Thymus (tissue), 11 donors: ENCODE data around the gene B4GALT5. TPM values are rescaled to one million over a fixed set of nuclear protein-coding genes. Genes with fewer than 3 reads are reported as not detected.
"Not testable (repeated sequence)": the region's sequence is repeated elsewhere in the genome, so short reads cannot be mapped to it uniquely, and the experiment has no call there.

Experiments
- DNase-seq, 9 donors: peaks; one replicate each; pipeline ENCODE4 v3.0.0-alpha.2; 2013; ENCODE audit warnings: low spot score in 9 of 9, low read depth in 6 of 9, missing footprints in 1 of 9
- H3K27ac ChIP-seq, 2 donors: one replicate each; pipeline ENCODE4 v1.5.1; 2013; ENCODE audit warnings: control low read depth in 1 of 2, low read depth in 1 of 2, low read length in 1 of 2, mild to moderate bottlenecking in 1 of 2, moderate library complexity in 1 of 2
- H3K27me3 ChIP-seq, 2 donors: one replicate each; pipeline ENCODE4 v1.5.1; 2013; ENCODE audit warnings: low read length in 1 of 2; ENCODE audit not compliant: control insufficient read depth in 2 of 2, insufficient read depth in 1 of 2
- H3K36me3 ChIP-seq, 2 donors: one replicate each; pipeline ENCODE4 v1.5.1; 2013; ENCODE audit warnings: low read length in 1 of 2, mild to moderate bottlenecking in 1 of 2, moderate library complexity in 1 of 2; ENCODE audit not compliant: control insufficient read depth in 2 of 2, insufficient read depth in 2 of 2
- H3K4me1 ChIP-seq, 2 donors: one replicate each; pipeline ENCODE4 v1.5.1; 2013; ENCODE audit warnings: low read length in 2 of 2; ENCODE audit not compliant: control insufficient read depth in 2 of 2, insufficient read depth in 2 of 2
- H3K4me3 ChIP-seq, 2 donors: one replicate each; pipeline ENCODE4 v1.5.1; 2013; ENCODE audit warnings: low read length in 2 of 2, control low read depth in 1 of 2, mild to moderate bottlenecking in 1 of 2
- H3K9me3 ChIP-seq, 2 donors: one replicate each; pipeline ENCODE4 v1.5.1; 2013; ENCODE audit warnings: low read length in 1 of 2, mild to moderate bottlenecking in 1 of 2; ENCODE audit not compliant: control insufficient read depth in 2 of 2, insufficient read depth in 1 of 2
- WGBS: extraction: QIAGEN DNeasy Blood & Tissue Kit; methylation state at CpG from one replicate; pipeline ENCODE4 v1.1.7; 2013; 5-methylcytosine and 5-hydroxymethylcytosine counted together
- polyA plus RNA-seq: library from polyadenylated mRNA; stranded (reverse); fragments of 200-250 nt; gene quantifications from one replicate; pipeline ENCODE4 v1.2.3, GENCODE V29; 2013
- total RNA-seq: library from RNA; stranded (reverse); fragments of 120-200 nt; gene quantifications from one replicate; pipeline ENCODE4 v1.2.4, GENCODE V29; 2013
- donor health status: healthy.

B4GALT5 gene
- total and polyA plus RNA-seq, 2 donors: 6.8 to 10.9 TPM

GRCh38 chr20:49669601-49670189, 44.0 kb downstream of the B4GALT5 start:
- WGBS: 63% methylated on average over 7 of the region's 7 CpGs
- H3K27me3 ChIP-seq: no peaks in the 10 kb centered on the region
- no peak overlapping the region for H3K4me3 ChIP-seq
- peaks cover 2 to 7% of the 10 kb centered on the region in 2 donors for H3K4me1 ChIP-seq
- H3K27ac ChIP-seq: peak overlapping the region in 1 of 2 donors; percentile 14
- peak in 1 of 9 donors; percentile 46 for DNase-seq
- H3K36me3 ChIP-seq: no peaks in the 10 kb centered on the region
- H3K9me3 ChIP-seq: no peaks in the 10 kb centered on the region

DNA sequence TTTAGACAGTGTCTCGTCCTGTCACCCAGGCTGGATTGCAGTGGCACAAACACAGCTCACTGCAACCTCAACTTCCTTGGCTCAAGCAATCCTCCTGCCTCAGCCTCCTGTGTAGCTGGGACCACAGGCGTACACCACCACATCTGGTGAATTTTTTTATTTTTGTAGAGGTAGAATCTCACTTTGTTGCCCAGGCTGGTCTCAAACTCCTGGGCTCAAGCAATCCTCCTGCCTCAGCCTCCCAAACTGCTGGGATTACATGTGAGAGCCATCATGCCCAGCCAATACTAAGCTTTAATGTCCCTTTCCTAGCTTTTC, 44.8 kb downstream of the B4GALT5 start:
- 95% methylated on average over 2 of the region's 2 CpGs for WGBS
- not testable (repeated sequence) for H3K4me3 ChIP-seq, H3K27ac ChIP-seq, DNase-seq, H3K9me3 ChIP-seq, H3K36me3 ChIP-seq, H3K27me3 ChIP-seq, H3K4me1 ChIP-seq

- Histone ChIP-seq H3K4me1 (peaks cover 2 to 7% of the 10 kb centered on the region in 2 donors), H3K36me3 (no peaks in the 10 kb centered on the region), H3K27me3 (no peaks in the 10 kb centered on the region), H3K27ac (no peak overlapping the region), H3K4me3 (no peak overlapping the region), H3K9me3 (no peaks in the 10 kb centered on the region)
- DNase-seq: no peak
- WGBS: 89% methylated on average over 12 of the region's 12 CpGs
Measured at GRCh38 chr20:49668181-49668877, 45.3 kb downstream of the B4GALT5 start.

DNA sequence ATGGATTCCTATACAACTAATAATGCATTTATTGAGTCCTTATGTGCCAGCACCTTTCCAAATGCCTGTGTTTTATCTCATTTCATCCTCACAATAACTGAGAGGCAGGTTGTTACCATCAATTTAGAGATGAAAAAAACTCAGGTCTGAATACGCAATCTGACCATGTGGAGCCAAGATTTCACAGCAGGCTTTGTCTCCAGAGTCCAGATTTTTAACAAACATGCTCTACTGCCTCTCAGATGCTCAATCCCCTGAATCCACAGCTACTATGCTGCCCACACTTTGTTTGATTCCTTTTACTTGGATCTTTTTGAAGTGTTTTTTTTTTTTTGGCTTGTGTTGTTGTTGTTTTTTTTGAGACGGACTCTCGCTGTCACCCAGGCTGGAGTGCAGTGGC, 46.8 kb downstream of the B4GALT5 start:
- H3K9me3 ChIP-seq: no peaks in the 10 kb centered on the region
- no peak overlapping the region for H3K4me3 ChIP-seq
- DNase-seq: no peak
- H3K27me3 ChIP-seq: no peaks in the 10 kb centered on the region
- peaks cover 2 to 7% of the 10 kb centered on the region in 2 donors for H3K4me1 ChIP-seq
- no peak overlapping the region for H3K27ac ChIP-seq
- H3K36me3 ChIP-seq: no peaks in the 10 kb centered on the region
- 81% methylated on average over 3 of the region's 3 CpGs for WGBS

DNA sequence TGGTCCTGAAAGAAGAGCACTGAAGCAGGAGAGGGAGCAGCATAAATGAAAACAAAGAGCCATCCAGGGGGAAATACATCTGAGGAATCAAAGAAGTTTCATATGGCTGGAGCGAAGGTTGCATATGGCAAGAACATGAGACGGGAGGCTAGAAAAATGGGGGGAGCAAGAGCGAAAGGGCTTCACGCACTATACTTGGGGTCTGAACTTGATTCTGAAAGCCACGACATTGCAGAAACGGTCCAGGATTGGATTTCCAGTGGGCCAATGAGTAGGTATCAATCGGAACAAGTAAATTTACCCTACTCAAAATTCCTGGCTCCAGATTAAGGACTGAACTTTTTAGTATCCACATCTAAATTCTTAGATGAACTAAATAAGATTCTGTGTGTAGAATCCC, 47.9 kb downstream of the B4GALT5 start:
- Histone ChIP-seq H3K4me3 (no peak overlapping the region), H3K36me3 (no peaks in the 10 kb centered on the region), H3K27ac (no peak overlapping the region), H3K27me3 (no peaks in the 10 kb centered on the region), H3K4me1 (peaks cover 2 to 7% of the 10 kb centered on the region in 2 donors), H3K9me3 (no peaks in the 10 kb centered on the region)
- DNase-seq: no peak
- 96% methylated on average over 7 of the region's 7 CpGs for WGBS

GRCh38 chr20:49664612-49665313, 48.9 kb downstream of the B4GALT5 start:
- H3K27me3 ChIP-seq: no peaks in the 10 kb centered on the region
- no peaks in the 10 kb centered on the region for H3K36me3 ChIP-seq
- 99% methylated on average over 3 of the region's 3 CpGs for WGBS
- H3K4me1 ChIP-seq: peaks cover 5 to 7% of the 10 kb centered on the region in 2 donors
- H3K27ac ChIP-seq: no peak overlapping the region
- H3K4me3 ChIP-seq: no peak overlapping the region
- H3K9me3 ChIP-seq: no peaks in the 10 kb centered on the region
- DNase-seq: no peak

GRCh38 chr20:49663112-49663511, 50.6 kb downstream of the B4GALT5 start:
- Histone ChIP-seq H3K9me3 (no peaks in the 10 kb centered on the region), H3K4me1 (peaks cover 3 to 5% of the 10 kb centered on the region in 2 donors), H3K4me3 (no peak overlapping the region), H3K27me3 (no peaks in the 10 kb centered on the region), H3K36me3 (no peaks in the 10 kb centered on the region), H3K27ac (no peak overlapping the region)
- DNase-seq: no peak

DNA sequence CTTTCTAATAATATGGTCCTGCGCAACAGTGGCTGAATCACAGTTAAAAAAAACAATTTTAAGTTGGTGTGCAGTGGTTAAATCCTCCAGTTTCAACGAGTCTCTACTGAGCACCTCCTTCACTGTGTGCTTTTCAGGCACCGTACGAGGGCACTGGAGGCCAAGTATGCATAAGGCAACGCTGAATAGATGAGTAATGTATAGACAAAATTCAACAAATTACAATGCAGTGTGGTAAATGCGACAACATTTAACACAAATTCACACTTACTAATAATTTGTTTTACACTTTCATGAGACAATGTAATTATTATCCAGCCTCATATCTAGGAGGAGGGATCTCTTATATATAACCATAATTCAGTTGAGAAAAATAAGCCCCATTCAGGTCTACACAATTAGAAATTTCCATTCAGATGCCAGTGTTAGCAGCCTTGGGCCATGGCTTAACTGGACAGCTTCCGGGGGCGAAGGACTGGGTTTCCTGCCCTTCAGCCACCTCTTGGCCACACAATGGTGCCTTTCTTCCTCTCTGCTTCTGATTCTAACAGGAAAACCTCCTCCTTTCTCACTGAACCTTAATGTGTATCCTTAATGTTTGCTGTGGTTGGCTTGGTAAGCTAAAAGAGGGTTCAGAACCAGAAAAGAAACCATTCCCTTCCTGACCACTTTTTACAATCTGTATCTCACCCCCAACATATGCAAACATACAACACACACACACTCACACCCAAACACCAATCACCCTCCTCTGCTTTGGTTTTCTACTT, 51.9 kb downstream of the B4GALT5 start:
- Histone ChIP-seq H3K27me3 (no peaks in the 10 kb centered on the region), H3K27ac (no peak overlapping the region), H3K9me3 (no peaks in the 10 kb centered on the region), H3K36me3 (no peaks in the 10 kb centered on the region), H3K4me1 (peaks cover 3 to 5% of the 10 kb centered on the region in 2 donors), H3K4me3 (no peak overlapping the region)
- 95% methylated on average over 8 of the region's 8 CpGs for WGBS
- DNase-seq: no peak

GRCh38 chr20:49660912-49661311, 52.8 kb downstream of the B4GALT5 start:
- no peak for DNase-seq
- Histone ChIP-seq H3K27me3 (no peaks in the 10 kb centered on the region), H3K4me3 (no peak overlapping the region), H3K9me3 (no peaks in the 10 kb centered on the region), H3K27ac (no peak overlapping the region), H3K36me3 (no peaks in the 10 kb centered on the region), H3K4me1 (peaks cover 3 to 5% of the 10 kb centered on the region in 2 donors)
- over 99% methylated on average over 5 of the region's 5 CpGs for WGBS
